ES-I3 (cell line): ENCODE data around the gene CREBRF.
"Not testable (repeated sequence)": the region's sequence is repeated elsewhere in the genome, so short reads cannot be mapped to it uniquely, and the experiment has no call there.

Experiments used
- H3K36me3 ChIP-seq: 2 replicates; pipeline ENCODE4 v1.6.1; 2013; ENCODE audit warnings: mild to moderate bottlenecking, low read length, control low read depth, moderate library complexity; ENCODE audit not compliant: insufficient read depth
- H3K4me1 ChIP-seq: 2 replicates; pipeline ENCODE4 v1.6.1; 2013; ENCODE audit warnings: mild to moderate bottlenecking, control low read depth, low read length; ENCODE audit not compliant: insufficient read depth
- H3K9ac ChIP-seq: 2 replicates; pipeline ENCODE4 v1.6.1; 2013; ENCODE audit warnings: low read depth, mild to moderate bottlenecking, low read length, moderate library complexity
- H3K9me3 ChIP-seq: 2 replicates; pipeline ENCODE4 v1.6.1; 2013; ENCODE audit warnings: mild to moderate bottlenecking, low read length, moderate library complexity; ENCODE audit not compliant: control insufficient read depth, insufficient read depth

The CREBRF gene

DNA sequence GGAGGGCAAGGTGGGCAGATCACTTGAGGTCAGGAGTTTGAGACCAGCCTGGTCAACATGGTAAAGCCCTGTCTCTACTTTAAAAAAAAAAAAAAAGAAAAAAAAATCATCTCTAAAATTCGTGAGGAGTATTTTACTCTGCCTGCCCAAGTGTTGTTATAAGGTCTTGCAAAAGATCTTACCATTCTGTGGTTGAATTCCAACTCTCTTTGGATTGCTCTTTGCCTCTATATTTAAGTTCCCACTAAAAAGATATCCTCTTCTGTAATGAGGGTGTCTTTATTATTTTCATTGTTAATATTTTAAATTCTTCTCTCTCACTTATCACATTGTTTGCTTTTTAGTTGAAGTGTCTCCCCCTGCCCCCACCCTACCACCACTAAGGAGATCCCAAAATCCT lies 33.4 kb downstream of the CREBRF start:
- H3K36me3 ChIP-seq: no peaks in the 10 kb centered on the region
- no peaks in the 10 kb centered on the region for H3K9me3 ChIP-seq
- H3K9ac ChIP-seq: no peak overlapping the region
- no peaks in the 10 kb centered on the region for H3K4me1 ChIP-seq

DNA sequence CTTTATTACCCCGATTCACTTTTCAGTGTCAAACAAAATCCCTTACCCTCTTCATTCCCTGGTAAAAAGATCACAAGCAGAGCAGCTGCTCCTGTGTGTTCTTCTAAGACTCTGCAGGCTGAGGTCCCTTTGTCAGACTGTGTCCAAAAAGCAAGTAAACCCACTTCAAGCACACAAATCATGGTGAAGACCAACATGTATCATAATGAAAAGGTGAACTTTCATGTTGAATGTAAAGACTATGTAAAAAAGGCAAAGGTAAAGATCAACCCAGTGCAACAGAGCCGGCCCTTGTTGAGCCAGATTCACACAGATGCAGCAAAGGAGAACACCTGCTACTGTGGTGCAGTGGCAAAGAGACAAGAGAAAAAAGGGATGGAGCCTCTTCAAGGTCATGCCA lies 34.5 kb downstream of the CREBRF start:
- Histone ChIP-seq H3K9ac (no peak overlapping the region), H3K4me1 (no peaks in the 10 kb centered on the region), H3K36me3 (no peaks in the 10 kb centered on the region), H3K9me3 (no peaks in the 10 kb centered on the region)

DNA sequence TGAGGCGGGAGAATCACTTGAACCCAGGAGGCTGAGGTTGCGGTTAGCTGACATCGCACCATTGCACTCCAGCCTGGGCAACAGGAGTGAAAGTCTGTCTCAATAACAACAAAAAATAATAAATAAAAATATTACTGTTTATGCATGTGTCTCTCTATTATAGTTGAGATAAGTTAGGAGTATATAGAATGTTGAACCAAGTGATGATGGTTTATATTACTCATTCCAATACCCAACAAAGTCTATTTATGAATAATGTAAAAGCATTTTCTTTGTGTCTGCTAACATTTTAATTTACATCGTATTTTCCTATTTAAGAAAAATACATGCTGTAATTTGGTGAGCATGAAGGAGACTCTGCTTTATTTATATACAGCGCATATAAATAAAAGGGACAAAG lies 35.8 kb downstream of the CREBRF start:
- H3K4me1 ChIP-seq: no peaks in the 10 kb centered on the region
- no peaks in the 10 kb centered on the region for H3K36me3 ChIP-seq
- H3K9me3 ChIP-seq: no peaks in the 10 kb centered on the region
- no peak overlapping the region for H3K9ac ChIP-seq

DNA sequence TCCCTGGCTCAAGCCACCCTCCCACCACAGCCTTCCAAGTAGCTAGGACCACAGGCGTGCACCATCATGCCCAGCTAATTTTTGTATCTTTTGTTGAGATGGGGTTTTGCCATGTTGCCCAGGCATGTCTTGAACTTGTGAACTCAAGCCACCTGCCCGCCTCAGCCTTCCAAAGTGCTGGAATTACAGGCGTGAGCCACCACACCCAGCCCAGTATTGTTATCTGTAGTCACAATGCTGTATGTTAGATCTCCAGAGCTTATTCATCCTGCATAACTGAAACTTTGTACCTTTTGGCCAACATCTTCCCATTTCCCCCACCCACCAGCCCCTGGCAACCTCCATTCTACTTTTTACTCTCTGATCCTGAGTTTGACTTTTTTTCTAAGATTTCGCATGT lies 37.5 kb downstream of the CREBRF start:
- H3K4me1 ChIP-seq: no peaks in the 10 kb centered on the region
- H3K36me3 ChIP-seq: no peaks in the 10 kb centered on the region
- no peak overlapping the region for H3K9ac ChIP-seq
- no peaks in the 10 kb centered on the region for H3K9me3 ChIP-seq

DNA sequence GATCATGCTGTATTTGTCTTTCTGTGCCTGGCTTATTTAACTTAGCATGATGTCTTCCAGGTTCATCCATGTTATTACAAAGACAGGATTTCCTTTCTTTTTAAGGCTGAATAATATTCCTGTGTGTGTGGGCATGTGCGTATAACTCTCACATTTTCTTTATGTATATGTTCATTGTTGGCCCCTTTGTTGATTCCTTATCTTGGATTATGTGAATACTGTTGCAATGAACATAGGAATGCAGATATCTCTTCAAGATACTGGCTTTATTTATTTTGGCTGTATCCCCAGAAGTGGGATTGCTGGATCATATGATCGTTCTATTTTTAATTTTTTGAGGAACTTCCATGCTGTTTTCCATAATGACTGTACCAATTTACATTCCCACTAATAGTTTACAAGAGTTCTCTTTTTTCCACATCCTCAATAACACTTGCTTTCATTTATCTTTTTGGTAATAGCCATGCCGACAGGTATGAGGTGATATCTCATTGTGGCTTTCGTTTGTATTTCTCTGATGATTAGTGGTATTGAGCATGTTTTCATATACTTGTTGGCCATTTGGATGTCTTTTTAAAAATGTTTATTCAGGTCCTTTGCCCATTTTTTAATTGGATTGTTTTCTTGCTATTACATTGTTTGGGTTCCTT lies 38.0 kb downstream of the CREBRF start:
- Histone ChIP-seq H3K36me3 (no peaks in the 10 kb centered on the region), H3K9ac (no peak overlapping the region), H3K9me3 (no peaks in the 10 kb centered on the region), H3K4me1 (no peaks in the 10 kb centered on the region)

DNA sequence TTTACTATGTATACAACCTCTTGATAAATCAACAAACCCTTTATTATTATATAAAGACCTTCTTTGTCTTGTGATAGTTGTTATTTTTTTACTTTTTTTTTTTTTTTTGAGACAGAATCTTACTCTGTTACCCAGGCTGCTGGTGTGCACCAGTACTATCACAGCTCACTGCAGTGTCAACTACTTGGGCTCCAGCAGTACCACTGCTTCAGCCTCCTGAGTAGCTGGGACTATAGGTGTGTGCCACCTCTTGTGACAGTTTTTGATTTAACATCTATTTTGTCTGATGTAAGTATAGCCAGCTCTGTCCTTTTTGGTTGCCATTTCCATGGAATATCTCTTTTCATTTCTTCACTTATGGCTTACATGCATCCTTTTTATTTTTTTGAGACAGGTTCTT lies 42.6 kb downstream of the CREBRF start:
- H3K4me1 ChIP-seq: no peaks in the 10 kb centered on the region
- H3K36me3 ChIP-seq: no peaks in the 10 kb centered on the region
- H3K9ac ChIP-seq: no peak overlapping the region
- H3K9me3 ChIP-seq: 0 out of 2 replicates have a peak, but pooled peaks cover 2% of the 10 kb centered on the region

DNA sequence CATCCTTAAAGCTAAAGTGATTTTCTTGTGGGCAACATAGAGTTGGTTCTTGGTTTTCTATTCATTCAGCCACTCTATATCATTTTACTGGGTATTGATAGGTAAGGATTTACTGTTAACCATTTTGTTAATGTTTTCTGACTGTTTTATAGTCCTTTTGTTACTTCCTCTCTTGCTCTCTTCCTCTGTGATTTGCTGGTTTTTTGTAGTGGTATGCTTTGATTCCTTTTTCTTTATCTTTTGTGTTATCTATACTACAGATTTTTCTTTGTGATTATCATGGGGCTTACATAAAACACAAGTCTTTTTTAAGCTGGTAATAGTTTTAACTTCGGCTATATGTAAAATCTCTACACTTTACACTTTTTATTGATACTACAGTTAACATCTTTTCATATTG lies 43.3 kb downstream of the CREBRF start:
- Histone ChIP-seq H3K9me3 (0 out of 2 replicates have a peak, but pooled peaks cover 2% of the 10 kb centered on the region), H3K36me3 (no peaks in the 10 kb centered on the region), H3K4me1 (no peaks in the 10 kb centered on the region), H3K9ac (no peak overlapping the region)

DNA sequence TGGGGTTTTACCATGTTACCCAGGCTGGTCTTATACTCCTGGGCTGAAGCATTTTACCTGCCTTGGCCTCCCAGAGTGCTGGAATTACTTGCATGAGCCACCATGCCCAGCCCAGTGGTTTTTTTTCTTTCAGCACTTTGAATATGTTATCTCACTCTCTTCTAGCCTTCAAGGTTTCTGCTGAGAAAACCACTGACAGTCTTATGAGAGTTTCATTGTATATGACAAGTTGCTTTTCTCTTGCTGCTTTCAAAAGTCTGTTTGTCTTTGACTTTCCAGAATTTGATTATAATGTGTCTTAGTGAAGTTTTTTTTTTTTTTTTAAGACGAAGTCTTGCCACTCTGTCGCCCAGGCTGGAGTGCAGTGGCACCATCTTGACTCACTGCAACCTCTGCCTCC lies 45.1 kb downstream of the CREBRF start:
- no peak overlapping the region for H3K9ac ChIP-seq
- H3K36me3 ChIP-seq: no peaks in the 10 kb centered on the region
- no peaks in the 10 kb centered on the region for H3K4me1 ChIP-seq
- 0 out of 2 replicates have a peak, but pooled peaks cover 2% of the 10 kb centered on the region for H3K9me3 ChIP-seq

DNA sequence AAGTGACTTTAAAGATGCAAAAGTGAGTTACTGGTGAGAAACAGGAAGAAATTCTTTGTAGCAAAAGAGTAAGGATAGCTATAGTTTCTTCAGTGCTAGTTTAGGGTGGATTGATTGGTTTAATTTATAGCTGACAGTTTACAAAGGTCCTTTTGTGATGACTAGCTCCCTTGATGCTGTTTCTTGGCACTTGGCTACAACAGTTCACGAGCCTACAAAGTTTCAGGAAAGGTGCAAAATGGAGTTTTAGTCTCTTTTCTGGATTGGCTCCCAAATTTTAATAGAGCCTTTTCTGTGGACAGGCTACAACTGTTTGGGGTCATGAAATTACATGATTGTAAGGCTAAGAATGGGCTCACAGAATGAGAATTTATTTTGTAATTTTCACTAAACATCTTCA lies 47.3 kb downstream of the CREBRF start:
- Histone ChIP-seq H3K36me3 (no peaks in the 10 kb centered on the region), H3K9ac (no peak overlapping the region), H3K9me3 (0 out of 2 replicates have a peak, but pooled peaks cover 2% of the 10 kb centered on the region), H3K4me1 (no peaks in the 10 kb centered on the region)

DNA sequence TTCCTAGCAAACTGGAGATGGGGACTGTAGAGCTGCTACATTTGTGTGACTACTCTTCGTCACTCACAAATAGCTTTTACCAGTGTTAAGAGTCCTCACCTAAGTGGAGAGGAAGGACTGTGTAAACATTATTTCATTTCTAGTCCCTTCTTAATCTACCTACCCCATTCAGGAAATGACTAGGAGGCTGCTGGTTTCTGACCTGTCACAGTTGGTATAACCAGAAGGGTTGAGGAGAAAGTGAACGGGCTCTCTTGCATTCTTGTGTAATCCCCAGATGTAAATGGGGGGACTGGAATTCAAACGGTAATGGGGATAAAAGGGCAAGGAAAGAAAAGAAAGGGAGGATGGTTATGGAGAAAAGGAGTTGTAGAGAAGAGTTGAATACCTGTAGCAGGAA lies 52.8 kb downstream of the CREBRF start:
- H3K4me1 ChIP-seq: peaks cover 4% of the 10 kb centered on the region; the same call in 1 of the 2 replicates
- no peaks in the 10 kb centered on the region for H3K9me3 ChIP-seq
- H3K36me3 ChIP-seq: no peaks in the 10 kb centered on the region; the same call in 1 of the 2 replicates
- H3K9ac ChIP-seq: no peak overlapping the region

DNA sequence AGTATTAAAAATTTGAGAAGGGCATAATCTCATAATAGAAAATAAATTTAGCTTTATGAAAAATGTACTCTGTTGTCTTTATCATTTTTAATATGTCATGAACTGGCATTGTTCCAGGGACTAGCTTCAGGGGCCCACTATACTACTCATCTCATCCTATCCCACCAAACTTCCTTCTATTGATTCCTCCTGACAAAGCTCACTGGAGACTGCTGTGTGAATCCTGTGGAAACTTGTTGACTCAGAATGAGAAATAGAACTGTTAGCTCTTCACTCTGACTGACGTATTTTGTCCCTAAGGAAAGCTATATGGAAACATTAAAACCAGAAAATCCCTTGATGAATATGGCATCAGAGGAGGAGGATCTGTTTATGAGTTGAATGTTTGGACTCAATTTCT lies 58.4 kb downstream of the CREBRF start:
- H3K9me3 ChIP-seq: no peaks in the 10 kb centered on the region
- H3K9ac ChIP-seq: no peak overlapping the region
- H3K36me3 ChIP-seq: no peaks in the 10 kb centered on the region; the same call in 1 of the 2 replicates
- H3K4me1 ChIP-seq: 0 out of 2 replicates have a peak, but pooled peaks cover 3% of the 10 kb centered on the region

DNA sequence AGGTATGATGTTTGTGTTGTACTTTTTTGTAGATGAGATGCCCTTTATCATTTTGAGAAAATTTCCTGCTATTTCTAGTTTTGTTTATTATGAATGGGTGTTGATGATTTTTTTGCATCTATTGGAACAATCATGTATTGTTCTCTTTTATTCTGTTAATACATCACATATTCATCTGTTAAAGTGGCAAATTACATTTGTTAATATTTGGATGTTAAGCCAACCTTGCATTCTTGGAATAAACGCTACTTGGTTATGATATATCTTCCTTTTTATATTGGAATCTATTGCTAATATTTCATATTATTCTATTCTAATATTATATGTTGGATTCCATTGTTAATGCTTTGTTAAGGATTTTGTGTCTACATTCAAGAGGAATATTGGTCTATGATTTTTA lies 63.6 kb downstream of the CREBRF start:
- H3K36me3 ChIP-seq: no peaks in the 10 kb centered on the region
- no peaks in the 10 kb centered on the region for H3K9me3 ChIP-seq
- H3K9ac ChIP-seq: no peak overlapping the region
- 0 out of 2 replicates have a peak, but pooled peaks cover 3% of the 10 kb centered on the region for H3K4me1 ChIP-seq

DNA sequence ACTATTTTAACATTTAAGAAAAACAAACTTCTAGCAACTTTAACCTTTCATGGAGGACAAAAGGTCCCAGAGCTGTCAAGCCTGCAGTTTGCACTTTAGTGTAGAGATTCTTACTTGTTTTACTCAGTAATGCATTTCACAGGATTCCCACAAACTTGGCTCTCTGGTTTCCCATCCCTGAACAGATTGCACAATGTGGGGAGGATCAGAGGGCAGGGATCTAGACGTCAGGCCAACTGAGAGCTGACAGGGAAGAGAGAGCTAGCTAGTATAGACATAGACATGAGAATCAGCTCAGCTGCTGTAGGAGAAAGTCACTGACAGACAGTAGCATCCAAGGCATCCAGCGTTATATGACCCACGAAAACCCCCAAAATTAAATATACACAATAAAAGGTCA lies 67.3 kb downstream of the CREBRF start:
- no peaks in the 10 kb centered on the region for H3K36me3 ChIP-seq
- no peak overlapping the region for H3K9ac ChIP-seq
- no peaks in the 10 kb centered on the region for H3K4me1 ChIP-seq
- H3K9me3 ChIP-seq: no peaks in the 10 kb centered on the region

DNA sequence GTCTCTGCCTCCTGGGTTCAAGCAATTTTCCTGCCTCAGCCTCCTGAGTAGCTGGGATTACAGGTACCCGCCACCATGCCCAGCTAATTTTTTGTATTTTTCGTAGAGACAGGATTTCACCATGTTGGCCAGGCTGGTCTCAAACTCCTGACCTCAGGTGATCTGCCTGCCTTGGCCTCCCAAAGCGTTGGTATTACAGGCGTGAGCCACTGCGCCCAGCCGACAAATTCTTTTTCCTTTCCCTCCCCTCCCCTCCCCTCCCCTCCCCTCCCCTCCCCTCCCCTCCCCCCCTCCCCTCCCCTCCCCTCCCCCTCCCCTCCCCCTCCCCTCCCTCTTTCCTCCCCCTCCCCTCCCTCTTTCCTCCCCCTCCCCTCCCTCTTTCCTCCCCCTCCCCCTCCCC lies 76.0 kb downstream of the CREBRF start:
- not testable (repeated sequence) for H3K9ac ChIP-seq, H3K9me3 ChIP-seq, H3K4me1 ChIP-seq, H3K36me3 ChIP-seq

DNA sequence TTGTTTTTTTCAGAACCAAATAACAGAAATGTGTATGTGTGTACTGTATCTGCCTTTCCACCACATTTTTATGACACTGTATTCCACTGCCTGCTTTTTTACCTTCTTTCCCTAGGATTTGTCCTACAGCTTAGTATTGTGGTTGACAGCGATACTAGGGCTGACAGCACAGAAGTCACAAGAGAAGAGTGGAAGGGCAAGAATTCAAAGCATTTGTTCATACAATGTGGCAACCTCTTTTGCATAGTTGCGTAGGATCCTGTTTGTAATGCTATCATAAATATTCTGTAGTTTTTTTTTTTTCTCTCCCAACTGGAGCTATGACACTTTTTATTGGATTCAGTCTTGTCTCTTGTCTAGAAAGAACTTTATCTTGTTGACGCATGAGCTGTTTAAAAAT lies 82.6 kb downstream of the CREBRF start:
- Histone ChIP-seq H3K36me3 (no peaks in the 10 kb centered on the region), H3K9me3 (no peaks in the 10 kb centered on the region), H3K4me1 (peaks cover 29% of the 10 kb centered on the region), H3K9ac (no peak overlapping the region)
